GM12892 (cell line): Measurements from ENCODE around the gene FAM219A.

Experiments used
- DNase-seq: peaks from one replicate; pipeline ENCODE4 v3.0.0; 2011; ENCODE audit not compliant: insufficient read length
- FAIRE-seq: peaks from 2 replicates; lab custom pipeline; 2011; peaks lifted over from hg19 to GRCh38; lab: Jason Lieb, UNC
- POLR2A ChIP-seq: IDR thresholded peaks from 2 replicates; pipeline ENCODE4 v1.6.1; 2011; ENCODE audit warnings: low read depth, low read length, control low read depth
- POLR2AphosphoS5 ChIP-seq: IDR thresholded peaks from 2 replicates; pipeline ENCODE4 v1.6.1; 2011; ENCODE audit warnings: low read depth, low read length, control low read depth
- TAF1 ChIP-seq: IDR thresholded peaks from 2 replicates; pipeline ENCODE4 v1.6.1; 2011; ENCODE audit warnings: low read depth, mild to moderate bottlenecking, control low read depth, low read length, borderline replicate concordance

FAM219A gene

DNA sequence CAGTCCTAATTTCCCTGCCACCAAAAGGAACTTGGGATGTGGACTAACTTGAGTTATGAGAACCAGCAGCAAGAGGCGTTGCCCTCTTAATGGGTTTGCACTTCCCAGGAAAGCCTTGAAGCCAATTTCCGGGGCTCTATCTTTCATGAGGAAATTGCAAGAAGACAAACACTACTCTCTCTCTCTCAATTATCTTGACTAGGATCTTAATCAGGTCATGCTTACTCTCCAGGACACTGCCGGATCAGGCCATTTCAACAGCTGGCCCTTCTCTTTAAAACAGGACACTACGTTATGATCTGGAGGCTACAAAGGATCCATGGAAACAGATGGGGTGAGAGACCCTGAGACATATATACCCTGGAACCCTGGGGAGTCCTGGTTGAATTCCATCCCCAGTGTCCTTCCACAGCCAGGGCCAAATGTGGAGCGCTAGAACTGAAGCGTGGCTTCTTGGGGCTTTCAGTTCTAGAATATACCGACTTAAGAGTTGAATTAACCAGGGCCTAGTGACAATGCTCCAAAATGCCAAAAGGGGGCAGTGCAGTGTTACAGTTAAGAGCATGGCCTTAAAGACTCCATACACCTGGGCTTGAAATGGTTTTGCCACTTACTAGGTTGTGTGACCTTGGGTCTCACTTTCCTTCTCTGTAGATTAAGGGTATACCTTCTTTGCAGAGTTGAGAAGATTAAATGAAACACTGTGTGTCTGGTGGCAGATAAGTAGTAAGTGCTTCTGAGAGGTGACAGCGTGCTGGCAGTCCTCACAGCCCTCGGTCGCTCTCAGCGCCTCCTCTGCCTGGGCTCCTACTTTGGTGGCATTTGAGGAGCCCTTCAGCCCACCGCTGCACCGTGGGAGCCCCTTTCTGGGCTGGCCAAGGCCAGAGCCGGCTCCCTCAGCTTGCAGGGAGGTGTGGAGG is 21.1 kb downstream of the FAM219A start:
- DNase-seq: peak; percentile 36
- peak; percentile 84 for FAIRE-seq
- TF ChIP-seq POLR2A: no peak
- TF ChIP-seq TAF1: no peak
- TF ChIP-seq POLR2AphosphoS5: no peak

DNA sequence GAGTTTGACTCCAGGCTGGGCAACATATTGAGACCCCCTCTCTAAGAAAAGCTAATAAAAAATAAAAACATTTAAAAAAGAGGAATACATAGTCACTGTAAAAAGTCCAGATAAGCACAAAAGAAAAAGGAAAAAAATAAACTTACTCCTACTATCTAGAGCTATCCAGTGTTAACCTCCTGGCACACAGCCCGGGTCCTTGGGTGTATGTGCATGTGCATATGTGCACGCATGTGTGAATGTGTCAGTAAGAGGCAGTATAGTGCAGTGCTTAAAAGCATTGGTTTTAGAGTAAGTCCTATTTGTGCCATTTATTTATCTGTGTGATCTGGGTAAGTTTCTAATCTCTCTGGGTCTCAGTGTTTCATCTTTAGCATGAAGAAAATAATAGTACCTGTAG is 26.7 kb downstream of the FAM219A start:
- no peak for TF ChIP-seq TAF1
- no peak for TF ChIP-seq POLR2AphosphoS5
- TF ChIP-seq POLR2A: no peak
- no peak for FAIRE-seq
- no peak for DNase-seq

DNA sequence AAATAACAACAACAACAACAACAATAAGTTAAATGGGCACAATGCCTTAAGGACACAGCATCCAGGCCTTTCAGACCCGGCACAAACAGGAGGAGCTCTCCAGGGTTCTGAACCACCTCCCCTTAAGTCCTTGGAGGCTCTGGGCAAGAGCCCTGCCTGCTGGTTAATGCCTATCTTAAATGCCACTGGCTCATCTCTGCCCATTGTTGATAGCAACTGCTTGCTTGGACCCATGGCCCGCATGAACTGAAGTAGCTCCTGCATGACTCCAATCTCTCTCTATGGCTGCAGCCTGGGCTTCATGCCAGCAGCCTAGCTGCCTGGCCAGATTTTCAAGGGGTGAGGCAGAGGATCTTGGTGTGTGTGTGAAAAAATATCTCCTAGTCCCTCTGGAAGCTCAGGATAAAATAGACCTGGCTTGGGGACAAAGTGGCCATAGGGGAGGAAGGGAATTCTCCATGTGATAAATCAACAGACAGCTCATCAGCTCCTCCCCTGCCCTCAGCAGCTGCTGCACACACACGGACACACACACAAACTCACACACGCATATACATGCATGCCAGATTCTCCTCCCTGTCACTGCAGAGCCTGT is 27.4 kb downstream of the FAM219A start:
- no peak for FAIRE-seq
- TF ChIP-seq POLR2A (no peak), TAF1 (no peak), POLR2AphosphoS5 (no peak)
- DNase-seq: no peak

DNA sequence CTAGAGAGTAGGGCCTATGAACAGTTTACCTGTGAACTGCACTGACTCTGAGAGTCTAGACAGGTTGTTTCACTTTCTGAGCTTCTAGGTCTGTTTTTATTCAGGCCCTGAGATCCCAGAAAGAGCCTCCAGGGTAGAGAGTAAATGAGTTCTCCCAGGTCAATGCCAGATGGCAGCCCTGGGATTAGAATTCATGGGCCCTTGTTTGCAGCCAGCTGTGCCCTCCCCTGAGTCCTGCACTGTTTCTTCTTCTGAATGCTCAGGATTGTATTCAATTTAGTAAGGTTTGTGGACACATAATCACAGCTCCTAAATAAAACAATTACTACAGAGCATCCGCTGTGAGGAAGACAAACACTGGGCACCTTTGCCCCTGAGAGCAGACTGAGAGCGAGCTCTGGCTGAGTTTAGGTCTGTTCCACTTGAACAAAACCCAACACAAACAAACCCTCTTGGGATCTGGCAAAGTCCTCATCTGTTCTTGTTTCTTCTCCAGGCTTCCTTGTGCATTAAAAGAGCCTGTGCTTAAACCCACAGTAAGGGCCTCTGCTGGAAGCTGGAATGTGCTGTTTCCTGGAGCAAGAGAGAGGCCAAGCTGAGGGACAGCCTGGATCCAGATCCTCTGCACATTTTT is 29.9 kb downstream of the FAM219A start:
- FAIRE-seq (no peak), DNase-seq (no peak)
- TF ChIP-seq TAF1 (no peak), POLR2A (no peak)

DNA sequence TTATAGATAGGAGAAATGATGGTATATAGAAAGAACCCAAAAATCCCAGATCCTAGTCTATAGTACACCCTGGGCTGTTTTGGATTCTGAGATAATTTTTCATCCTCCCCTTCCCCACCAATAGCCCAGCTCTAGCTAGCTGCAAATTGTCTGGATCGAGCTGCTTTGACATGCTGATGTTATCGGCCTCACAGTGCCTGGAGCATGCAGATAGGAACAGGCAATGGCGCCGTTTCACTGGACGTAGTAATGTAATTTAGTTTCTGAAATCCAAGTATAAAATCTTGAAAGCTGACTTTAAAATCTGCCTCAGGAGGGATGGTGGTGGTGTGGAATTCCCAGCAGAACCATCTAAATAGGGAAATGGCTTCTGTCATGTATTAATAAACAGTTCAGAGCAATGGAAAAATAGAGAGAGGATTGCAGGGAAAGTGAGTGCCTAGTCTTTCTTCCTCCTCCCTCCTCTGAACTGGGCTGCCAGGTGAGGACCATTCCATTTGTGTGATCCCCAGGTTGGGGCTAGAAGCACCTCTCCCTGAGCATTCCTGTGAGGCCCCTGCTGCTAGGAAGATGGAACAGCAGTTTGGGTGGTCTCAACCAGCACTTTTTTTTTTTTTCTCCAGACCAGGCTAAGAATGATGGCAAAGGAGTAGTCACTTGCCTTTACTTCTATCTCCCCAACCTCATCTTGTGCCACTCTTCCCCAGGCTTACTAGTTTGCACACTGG is 31.9 kb downstream of the FAM219A start:
- FAIRE-seq: no peak
- no peak for TF ChIP-seq POLR2A
- TF ChIP-seq POLR2AphosphoS5: no peak
- no peak for TF ChIP-seq TAF1
- DNase-seq: no peak

DNA sequence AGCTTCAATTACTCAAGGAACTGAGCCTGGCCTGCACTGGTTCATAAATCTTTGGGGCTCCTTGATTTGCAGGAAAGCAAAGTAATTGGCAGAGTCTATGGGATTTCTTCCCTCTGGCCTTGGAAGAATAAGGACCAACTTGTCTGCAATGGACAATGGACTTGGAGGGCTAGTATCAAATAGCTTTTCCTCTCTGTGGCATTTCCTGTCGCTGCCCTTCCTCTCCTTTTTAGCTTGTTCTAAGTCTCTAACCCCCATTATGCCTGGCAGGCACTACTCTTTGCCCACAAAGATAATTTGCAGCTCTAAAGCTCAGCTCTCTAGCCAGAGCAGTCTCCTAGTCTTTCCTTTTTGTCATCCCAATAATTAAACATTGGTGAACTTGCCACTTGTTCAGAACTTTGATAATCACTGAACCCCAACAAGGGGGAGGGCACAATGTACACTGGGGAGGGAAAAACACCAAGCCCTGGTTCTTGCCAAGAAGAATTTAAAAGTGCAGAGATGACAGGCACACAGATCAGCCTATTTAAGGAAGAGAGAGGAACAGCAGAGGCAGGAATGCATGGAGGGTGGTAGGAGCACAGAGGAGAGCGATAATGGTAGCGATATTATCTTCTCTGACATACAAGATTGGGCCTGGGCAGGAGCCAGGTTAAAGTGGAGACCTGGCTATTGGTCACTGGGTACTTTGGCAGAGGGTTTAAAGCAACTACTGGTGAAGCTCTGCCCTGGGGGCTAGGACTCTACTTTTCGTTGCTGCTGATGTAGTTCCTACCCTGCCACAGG is 38.5 kb downstream of the FAM219A start:
- no peak for DNase-seq
- FAIRE-seq: no peak
- no peak for TF ChIP-seq TAF1
- no peak for TF ChIP-seq POLR2A
- no peak for TF ChIP-seq POLR2AphosphoS5

DNA sequence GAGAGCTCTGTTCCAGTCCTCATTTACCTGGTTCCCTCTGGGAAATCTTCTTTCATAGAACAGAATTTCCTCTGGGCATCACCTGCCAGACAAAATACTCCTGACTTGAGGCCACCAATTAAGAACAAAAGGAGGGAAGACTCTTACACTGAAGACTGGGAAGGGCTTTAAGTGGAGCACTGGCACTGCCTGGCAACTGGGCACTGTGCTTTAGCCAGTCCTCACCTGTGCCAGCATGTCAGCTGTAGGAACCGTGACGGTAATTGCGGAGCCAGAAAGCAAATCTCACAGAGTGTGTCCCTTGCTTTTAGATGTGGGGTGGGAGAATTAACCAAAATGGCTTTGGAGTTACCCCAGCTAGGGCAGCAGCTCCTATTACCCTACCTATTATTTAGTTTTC is 40.6 kb downstream of the FAM219A start:
- TF ChIP-seq POLR2AphosphoS5: no peak
- no peak for TF ChIP-seq TAF1
- TF ChIP-seq POLR2A: no peak
- FAIRE-seq (no peak), DNase-seq (no peak)

DNA sequence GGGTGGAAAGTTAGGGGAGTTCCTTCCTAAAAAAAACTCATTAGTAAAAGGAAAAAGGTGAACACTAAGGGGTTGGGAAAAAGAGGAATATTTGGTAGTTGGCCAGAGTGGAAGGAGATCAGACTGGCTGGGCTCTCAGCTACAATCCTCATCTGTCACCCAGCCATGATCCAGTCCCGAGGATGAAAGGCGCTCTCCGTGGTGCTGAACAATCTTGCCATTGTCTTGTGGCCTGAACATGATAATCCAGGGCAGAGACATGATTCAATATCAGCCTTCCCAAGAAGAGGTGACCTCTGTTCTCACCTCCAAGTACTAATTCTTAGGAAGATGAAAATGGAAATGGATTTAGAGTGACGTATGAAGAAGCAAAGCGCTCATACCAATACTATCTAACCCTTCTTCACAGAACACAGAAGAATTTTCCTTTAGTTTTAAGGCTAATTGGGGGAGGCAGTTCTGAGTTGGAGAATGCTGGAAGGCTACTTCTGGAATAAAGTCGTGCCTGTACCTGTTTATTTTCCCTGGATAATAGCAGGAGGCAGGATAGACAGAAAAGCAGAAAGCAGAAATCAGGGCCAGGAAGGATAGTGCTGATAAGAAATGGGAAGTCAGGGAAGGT is 45.0 kb downstream of the FAM219A start:
- TF ChIP-seq POLR2A (no peak), TAF1 (no peak), POLR2AphosphoS5 (no peak)
- no peak for DNase-seq

DNA sequence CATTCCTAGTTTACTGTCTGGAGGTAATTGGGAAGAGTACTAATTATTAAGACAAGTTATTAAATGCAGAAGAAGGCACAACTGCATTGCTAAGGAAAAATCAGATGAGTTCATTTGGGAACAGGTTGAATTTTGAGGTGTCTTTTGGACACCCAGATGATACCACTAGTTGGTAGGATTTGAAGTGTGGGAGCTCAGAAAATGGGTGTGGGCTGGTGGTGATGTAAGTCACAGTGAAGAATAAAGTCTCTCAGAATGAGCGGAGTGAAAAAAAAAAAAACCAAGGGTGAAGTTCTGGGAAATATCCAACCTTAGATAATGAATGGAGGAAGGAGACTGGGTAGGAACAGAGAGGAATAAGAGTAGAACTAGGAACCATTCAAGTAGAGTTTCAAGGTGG is 46.0 kb downstream of the FAM219A start:
- no peak for FAIRE-seq
- DNase-seq: no peak
- TF ChIP-seq POLR2A (no peak), TAF1 (no peak), POLR2AphosphoS5 (no peak)

More for the DNA sequence above, 45.0 kb downstream of the FAM219A start:
- FAIRE-seq: no peak

DNA sequence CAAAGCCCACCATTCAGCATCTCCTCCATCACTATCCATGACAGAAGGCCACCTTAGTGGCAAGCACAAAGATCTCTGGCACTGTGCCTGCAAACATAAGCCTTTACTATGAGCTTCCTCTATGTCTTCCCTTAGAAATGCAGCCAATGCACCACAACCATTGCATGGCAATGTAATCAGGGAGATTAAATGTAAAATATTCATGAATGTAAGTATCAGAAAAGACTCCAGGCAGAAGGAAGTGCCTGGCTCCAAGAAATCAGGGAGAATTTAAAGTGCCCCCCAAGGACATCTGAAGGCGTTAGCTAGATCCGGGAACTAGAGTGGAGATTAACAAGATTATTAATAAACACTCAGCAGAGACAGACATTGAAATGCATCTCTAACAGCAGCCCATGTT is 49.2 kb downstream of the FAM219A start:
- DNase-seq: no peak
- FAIRE-seq: no peak
- no peak for TF ChIP-seq POLR2AphosphoS5
- TF ChIP-seq POLR2A: no peak
- TF ChIP-seq TAF1: no peak
